ENCODE measurements around the gene IQSEC1. TPM values are rescaled to one million over a fixed set of nuclear protein-coding genes. Genes with fewer than 3 reads are reported as not detected.

Gene IQSEC1
- total RNA-seq, 1 experiment from 2014 or later: 5.7 TPM

DNA sequence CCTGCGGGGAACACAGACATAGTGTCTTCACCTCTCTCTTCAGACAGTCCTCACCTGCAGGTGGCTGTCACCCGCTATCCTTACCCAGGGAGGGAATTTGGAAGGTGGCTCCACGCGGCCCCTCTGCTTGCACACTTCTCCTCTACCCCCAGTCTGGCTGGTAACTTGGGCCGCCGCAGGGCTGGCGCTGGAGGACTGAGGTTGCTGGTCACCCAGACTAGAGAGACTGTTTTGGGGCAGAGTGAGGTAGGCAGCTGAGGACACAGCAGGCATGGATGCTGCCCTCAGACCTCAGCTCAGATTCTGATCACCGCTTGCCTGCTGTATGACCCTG, 12.6 kb upstream of the IQSEC1 start:
- DNase-seq (ENCODE audit: low spot score): no peak

- no peak for DNase-seq (ENCODE audit: low spot score)
Observed at GRCh38 chr3:13085081-13085845, 12.0 kb upstream of the IQSEC1 start.

GRCh38 chr3:13083898-13084297, 10.7 kb upstream of the IQSEC1 start:
- no peak for DNase-seq (ENCODE audit: low spot score)

DNA sequence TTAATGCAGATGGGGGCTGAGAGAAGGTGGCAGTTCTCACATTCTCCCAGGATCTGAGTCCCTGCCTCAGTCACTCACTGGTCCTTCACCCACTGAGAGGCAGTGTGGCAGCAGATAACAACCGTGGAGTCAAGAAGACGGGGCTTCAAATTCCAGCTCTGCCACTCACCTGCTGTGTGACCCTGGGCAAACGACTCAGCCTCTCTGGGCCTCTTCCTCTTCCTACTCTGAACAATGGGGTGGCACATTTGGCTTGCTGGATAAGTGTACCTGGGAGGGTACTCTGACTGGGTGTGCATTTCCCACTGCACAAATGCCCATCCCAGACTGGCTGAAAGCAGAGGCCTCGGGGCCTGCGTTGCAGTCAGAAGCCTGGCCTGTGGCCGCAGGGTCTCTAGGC, 10.0 kb upstream of the IQSEC1 start:
- no peak for DNase-seq (ENCODE audit: low spot score)

DNA sequence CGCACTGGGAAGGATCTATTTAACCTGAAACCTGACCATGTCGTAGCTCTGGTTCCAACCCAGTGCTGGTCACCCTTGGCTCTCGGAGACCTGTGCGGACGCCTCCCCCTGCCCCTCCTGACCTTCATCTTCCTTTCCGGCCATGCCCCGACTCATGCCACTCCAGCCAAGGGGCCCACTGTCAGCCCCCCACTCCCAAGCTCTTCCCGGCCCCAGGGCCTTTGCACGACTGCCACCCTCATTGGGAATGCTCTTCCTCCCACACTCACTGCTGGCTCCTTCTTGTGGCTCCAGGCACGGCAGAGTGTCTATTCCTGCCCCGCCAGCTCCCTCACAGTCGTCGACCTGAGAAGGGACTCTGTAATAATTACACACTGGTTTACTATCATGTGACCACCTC, 9.4 kb upstream of the IQSEC1 start:
- DNase-seq (ENCODE audit: low spot score): no peak

GRCh38 chr3:13081603-13082360, 8.6 kb upstream of the IQSEC1 start:
- DNase-seq (ENCODE audit: low spot score): no peak

DNA sequence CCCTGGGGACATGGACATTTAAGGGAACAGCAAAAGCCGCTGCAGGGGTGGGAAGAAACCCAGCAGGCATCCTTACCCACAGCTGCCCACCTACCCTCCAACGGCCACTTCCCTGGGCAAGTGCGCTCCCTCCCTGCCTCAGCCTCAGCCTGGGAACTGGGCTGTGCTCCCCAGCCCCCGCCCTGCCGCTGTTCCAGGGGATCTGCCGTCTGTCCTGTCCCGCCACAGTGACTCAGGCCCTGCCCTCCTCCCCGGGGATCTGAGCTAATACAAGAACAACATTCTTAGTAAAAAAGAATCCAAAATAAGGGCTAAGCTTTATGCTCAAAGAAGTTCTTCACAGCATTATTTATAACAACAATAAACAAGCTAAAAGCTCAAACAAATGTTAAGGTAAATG, 7.4 kb upstream of the IQSEC1 start:
- no peak for DNase-seq (ENCODE audit: low spot score)

DNA sequence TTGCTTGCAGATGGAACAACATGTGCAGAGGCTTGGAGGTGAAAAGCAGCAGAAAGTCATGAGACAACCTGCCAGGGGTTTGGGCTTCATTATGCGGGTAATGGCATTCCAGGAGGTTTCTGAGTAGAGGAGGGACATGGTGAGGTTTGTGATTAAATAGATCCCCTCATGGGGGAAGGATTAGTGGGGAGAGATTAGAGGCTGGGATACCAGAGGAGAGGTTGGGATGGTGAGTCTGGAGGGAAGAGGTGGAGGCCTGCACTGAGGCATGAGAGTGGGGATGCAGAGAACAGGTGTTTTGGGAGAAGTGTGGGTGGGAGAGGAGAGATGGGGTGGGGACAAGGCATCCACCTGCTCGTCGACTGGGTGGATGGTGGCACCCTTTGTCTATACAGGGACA, 6.8 kb upstream of the IQSEC1 start:
- DNase-seq (ENCODE audit: low spot score): no peak

DNA sequence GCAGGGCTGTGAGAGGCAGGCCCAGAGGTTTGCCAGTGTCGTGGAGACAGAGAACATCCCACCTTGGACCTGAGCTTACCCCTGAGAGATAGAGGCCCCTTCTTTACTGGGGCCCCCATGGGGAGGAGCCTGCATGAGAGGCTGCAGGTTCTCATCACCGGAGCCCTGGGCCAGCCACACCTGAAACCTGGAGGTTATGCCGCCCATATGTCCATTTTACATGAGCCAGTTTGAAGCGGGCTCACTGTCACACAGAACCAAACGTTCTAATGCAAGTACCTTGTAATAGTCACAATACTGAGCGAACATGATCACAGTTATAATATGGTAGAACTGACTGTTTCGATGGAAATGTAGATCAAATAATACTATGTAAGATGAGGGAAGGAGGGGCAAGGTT, 6.3 kb upstream of the IQSEC1 start:
- no peak for DNase-seq (ENCODE audit: low spot score)

- DNase-seq (ENCODE audit: low spot score): no peak
Observed at GRCh38 chr3:13079051-13079450, 5.8 kb upstream of the IQSEC1 start.

DNA sequence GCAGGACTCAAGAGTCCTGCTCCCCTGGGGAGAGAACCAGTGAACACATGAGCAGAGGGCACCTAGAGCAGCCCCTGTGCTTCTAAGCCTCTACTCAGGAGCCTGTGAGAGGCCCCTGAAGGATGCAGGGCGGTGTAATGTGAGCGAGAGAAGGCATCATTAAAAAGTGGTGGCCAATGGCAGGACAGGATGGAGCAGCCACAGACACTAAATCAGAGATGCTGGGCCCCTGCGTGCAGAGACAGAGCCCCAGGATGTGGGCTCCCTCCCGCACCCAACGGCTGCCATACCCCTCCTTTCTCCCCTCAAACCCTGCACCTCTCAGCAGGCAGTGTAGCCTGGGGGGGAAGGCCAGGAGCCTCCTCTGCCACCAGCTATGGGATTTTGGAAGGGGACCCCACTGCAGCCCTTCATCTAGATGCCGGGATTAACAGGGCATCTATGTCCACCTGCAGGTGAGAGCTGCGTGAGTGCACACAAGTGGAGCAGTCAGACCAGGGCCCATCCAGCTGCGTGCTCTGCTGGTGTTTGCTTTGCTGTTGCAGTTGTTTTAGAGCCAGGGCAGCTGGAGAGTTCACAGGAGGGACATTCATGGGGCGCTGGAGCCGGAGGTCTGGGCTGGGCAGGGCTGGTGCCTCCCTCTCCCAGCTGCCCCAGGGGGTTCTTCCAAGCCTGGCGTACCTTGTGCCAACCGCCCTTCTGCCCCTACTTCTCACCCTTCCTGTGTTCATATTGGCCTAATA, 5.1 kb upstream of the IQSEC1 start:
- DNase-seq (ENCODE audit: low spot score): no peak

- DNase-seq (ENCODE audit: low spot score): no peak
Observed at GRCh38 chr3:13077431-13078162, 4.4 kb upstream of the IQSEC1 start.

DNA sequence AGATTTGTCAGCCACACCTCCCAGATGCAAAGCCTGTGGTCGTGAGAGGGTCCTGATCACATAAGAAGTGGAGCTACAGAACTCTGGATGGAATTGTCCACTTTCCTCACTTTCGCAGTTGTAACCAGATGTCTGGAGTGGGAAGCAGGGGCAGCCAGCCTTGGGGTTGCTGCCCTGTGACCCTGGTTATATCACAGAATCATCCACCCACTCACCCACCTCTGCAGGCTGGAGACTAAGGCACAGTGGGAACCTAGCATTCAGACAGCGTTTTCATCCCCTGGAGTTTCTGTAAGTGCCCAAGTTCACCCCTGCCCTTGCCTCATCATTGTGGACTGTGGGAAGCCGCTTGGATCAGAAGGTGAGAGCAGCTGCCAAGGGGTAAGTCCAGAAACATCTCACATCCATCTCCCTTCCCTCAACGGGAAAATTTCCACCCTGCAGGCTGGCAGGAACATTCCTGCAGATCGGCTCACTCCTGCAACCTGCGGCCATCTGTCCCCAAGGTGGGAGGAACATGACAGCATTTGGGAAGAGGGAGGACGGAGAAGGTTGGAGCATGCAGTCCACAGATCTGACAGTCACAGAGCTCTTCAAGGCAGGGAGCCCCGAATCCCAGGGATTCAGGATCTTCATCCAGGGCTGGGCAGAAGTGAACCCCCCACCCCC, 2.9 kb upstream of the IQSEC1 start:
- DNase-seq (ENCODE audit: low spot score): no peak

DNA sequence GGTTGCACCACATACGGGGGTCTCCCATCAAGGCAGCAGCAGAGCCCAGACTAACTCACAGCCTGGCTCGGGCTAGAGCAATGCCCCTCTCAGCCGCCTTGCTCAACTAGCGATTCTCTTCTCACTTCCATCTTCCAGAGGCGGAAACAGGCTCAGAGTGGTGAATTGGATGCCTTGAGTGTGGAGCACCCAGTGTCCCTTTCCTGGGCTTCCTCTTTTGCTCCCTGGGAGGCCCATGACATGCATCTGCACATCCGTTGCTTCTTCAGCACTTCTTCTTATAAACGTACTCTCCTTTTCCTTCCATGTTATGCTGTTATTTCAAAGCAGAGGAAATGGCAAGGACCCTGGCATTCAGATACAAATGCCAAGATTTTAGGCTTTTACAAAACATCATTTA, 2.1 kb upstream of the IQSEC1 start:
- DNase-seq (ENCODE audit: low spot score): no peak

DNA sequence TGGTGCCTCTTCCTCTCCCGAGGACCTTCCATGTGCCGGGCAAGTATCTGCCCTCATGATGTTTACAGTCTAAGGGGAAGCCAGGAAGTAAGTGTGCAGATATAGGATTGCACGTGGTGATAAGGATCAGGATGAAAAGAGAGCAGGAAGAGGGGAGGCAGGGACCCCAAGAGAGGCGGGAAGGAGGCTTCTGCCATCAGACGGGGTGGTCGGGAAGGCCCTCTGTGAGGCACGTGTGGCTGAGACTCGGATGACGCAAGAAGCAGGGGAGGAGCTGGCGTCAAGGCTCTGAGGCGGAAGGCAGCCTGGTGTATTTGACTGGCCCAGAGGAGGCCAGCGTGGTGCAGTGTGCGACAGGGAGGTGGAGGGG, 762 bp upstream of the IQSEC1 start:
- DNase-seq (ENCODE audit: low spot score): no peak

GRCh38 chr3:13072600-13073325, 466 bp downstream of the IQSEC1 start:
- no peak for DNase-seq (ENCODE audit: low spot score)

DNA sequence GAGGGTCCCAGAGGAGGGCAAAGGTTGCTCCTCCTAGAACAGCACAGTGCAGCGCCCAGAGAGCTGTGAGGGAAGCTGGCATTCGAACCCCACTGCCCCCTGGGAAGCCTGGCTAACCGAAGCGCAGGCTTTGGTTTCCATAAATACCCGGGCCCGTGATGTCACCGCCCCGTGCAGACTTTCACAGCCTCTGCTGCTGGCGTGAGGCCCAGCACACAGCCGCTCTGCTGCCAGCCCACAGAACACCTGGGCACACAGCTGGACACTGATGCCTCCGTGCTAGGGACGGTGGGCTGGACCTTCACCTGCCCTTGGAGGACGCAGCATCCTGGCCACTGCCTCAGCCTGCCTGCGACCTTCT, 1.0 kb downstream of the IQSEC1 start:
- DNase-seq (ENCODE audit: low spot score): peak; percentile 75

- DNase-seq (ENCODE audit: low spot score): no peak
Observed at GRCh38 chr3:13071695-13072094, 1.5 kb downstream of the IQSEC1 start.

- no peak for DNase-seq (ENCODE audit: low spot score)
Observed at GRCh38 chr3:13070391-13071070, 2.7 kb downstream of the IQSEC1 start.

DNA sequence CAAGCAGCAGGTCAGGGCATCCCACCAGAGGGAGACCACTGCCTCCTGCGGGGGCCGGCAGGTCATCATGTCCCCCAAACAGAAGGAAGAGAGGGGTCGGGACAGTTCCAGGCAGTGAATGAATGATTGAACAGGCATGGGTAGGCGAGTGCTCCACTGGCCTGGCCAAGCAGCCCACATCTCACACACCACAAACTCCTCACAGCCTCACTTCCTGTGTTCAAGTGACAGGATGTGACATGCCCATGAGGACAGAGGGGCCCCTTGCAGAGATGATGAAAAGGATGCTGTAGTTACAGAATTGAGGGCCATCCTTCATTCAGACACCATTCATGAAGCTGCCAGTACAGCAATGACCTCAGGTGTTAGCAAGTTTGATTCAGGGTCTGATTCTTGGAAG, 3.7 kb downstream of the IQSEC1 start:
- DNase-seq (ENCODE audit: low spot score): no peak

All from H4 (cell line).